BJ (cell line): ENCODE results near the gene PTPRM. TPM values are rescaled to one million over a fixed set of nuclear protein-coding genes. Genes with fewer than 3 reads are reported as not detected.

ENCODE experiments used
- CTCF ChIA-PET: fragments of 350-600 bp; formaldehyde crosslinking; extraction: SDS; loops from one replicate; lab custom pipeline; 2021; ENCODE audit warnings: antibody characterized with exemption, inconsistent platforms; lab: Yijun Ruan, JAX
- POLR2A ChIA-PET: fragments of 300-600 bp; sonication (Branson Sonifier 250); formaldehyde crosslinking; extraction: SDS; loops from one replicate; lab custom pipeline; 2021; ENCODE audit warnings: antibody characterized with exemption; lab: Charles Lee
- DNase-seq: peaks from one replicate; pipeline ENCODE4 v3.0.0-alpha.2; 2011; ENCODE audit warnings: low read depth
- H3K27me3 ChIP-seq: 2 replicates; pipeline ENCODE4 v1.6.0; 2011; ENCODE audit warnings: low read length; ENCODE audit not compliant: control insufficient read depth, insufficient read depth
- H3K36me3 ChIP-seq: 2 replicates; pipeline ENCODE4 v1.5.1; 2011; ENCODE audit warnings: low read length; ENCODE audit not compliant: control insufficient read depth, insufficient read depth
- H3K4me3 ChIP-seq: 2 replicates; pipeline ENCODE4 v1.5.1; 2011; ENCODE audit warnings: low read depth, mild to moderate bottlenecking, control low read depth, low read length
- CTCF ChIP-seq: IDR thresholded peaks from 2 replicates; pipeline ENCODE4 v1.5.1; 2011; ENCODE audit warnings: low read depth, mild to moderate bottlenecking, control low read depth, inconsistent platforms, low read length, moderate library complexity; ENCODE audit not compliant: insufficient read depth
- polyA plus RNA-seq: library from polyadenylated mRNA; depleted of rRNA; stranded (reverse); fragments of >200 nt; gene quantifications from 2 replicates; pipeline ENCODE4 v1.2.3, GENCODE V29; 2011

The PTPRM gene
- polyA plus RNA-seq, 1 experiment: 149 TPM

DNA sequence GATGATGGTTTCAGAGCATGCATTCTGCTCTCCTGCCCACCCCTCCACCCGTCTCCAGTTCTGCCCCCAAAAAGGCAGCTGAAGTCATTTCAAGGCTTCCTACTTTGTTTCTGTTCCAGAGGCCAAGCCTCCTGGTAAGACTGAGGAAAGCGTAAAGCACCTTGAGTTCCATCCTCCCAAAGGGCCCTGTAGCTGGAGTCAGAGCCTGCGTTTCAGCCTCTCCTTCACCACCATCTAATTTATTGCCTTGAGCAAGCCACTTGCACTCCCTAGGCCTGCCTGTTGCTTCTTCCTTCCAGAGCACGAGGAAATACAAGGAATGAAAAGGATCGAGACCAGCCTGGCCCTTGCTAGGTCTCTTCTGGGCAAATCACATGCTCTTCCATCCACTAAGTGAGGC lies 797.9 kb downstream of the PTPRM start:
- TF ChIP-seq CTCF: no peak
- Histone ChIP-seq H3K4me3 (no peak overlapping the region), H3K27me3 (no peaks in the 10 kb centered on the region), H3K36me3 (no peaks in the 10 kb centered on the region)
- CTCF ChIA-PET: no interaction called here
- no peak for DNase-seq
- POLR2A ChIA-PET: interaction anchor here (0.6 kb wide), 1 partner anchor 128 kb away, joined by 3 read pairs; no protein-coding TSS in a partner anchor

DNA sequence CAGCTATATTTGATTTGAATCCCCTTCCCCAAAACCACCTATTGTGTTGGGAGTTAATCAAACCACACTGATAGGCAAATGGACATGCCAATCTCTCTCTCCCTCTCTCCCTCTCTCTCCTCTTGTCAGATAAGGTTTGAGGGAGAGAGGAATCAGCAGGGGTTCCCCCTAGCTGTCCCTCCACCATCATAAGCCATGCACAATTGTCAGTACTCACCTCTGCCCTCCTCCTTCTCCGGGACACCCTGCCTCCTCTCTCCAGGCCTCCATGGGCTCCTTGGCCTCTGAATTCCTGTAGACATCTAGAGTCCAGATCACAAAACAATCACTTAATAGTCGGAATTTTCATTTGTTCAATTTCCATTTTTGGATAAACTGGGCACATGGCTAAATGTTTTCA lies 798.4 kb downstream of the PTPRM start:
- Histone ChIP-seq H3K4me3 (no peak overlapping the region), H3K36me3 (no peaks in the 10 kb centered on the region), H3K27me3 (no peaks in the 10 kb centered on the region)
- ChIA-PET POLR2A (no interaction called here), CTCF (interaction anchor here (1.0 kb wide), 1 partner anchor 24 kb away, joined by 3 read pairs; no protein-coding TSS in a partner anchor)
- no peak for DNase-seq
- no peak for TF ChIP-seq CTCF

- ChIA-PET CTCF (interaction anchor here (1.0 kb wide), 1 partner anchor 24 kb away, joined by 3 read pairs; no protein-coding TSS in a partner anchor), POLR2A (no interaction called here)
- Histone ChIP-seq H3K36me3 (no peaks in the 10 kb centered on the region), H3K27me3 (no peaks in the 10 kb centered on the region), H3K4me3 (no peak overlapping the region)
- no peak for DNase-seq
- TF ChIP-seq CTCF: no peak
Observed at GRCh38 chr18:8366070-8366469, 799.0 kb downstream of the PTPRM start.

- POLR2A ChIA-PET: no interaction called here
- CTCF ChIA-PET: no interaction called here
- no peak for TF ChIP-seq CTCF
- Histone ChIP-seq H3K36me3 (no peaks in the 10 kb centered on the region), H3K4me3 (no peak overlapping the region), H3K27me3 (no peaks in the 10 kb centered on the region)
- no peak for DNase-seq
Observed at GRCh38 chr18:8366656-8367055, 799.5 kb downstream of the PTPRM start.

- Histone ChIP-seq H3K27me3 (no peaks in the 10 kb centered on the region), H3K4me3 (peak overlapping the region; percentile 27; the same call in 1 of the 2 replicates), H3K36me3 (no peaks in the 10 kb centered on the region)
- ChIA-PET POLR2A (no interaction called here), CTCF (no interaction called here)
- no peak for DNase-seq
- peak; percentile 57 for TF ChIP-seq CTCF
Observed at GRCh38 chr18:8367217-8367988, 800.3 kb downstream of the PTPRM start.
